Testis (tissue), 2 donors: ENCODE measurements around the gene RHOB.

Experiments used
- POLR2A ChIP-seq: fragments of 450-650 bp; IDR thresholded peaks from one replicate; pipeline ENCODE4 v1.6.1; 2017; ENCODE audit warnings: antibody characterized with exemption, mild to moderate bottlenecking, moderate library complexity
- TF ChIP-seq, protein P1 (sequence below), 3 experiments: fragments of 450-650 bp in 2 of 3; fragments of 200-600 bp in 1 of 3; sonication (generic) in 1 of 3; IDR thresholded peaks; one replicate each; pipeline ENCODE4 v1.5.1; 2016 to 2019; ENCODE audit warnings: antibody characterized with exemption in 3 of 3, mild to moderate bottlenecking in 2 of 3, moderate library complexity in 1 of 3

DNA sequence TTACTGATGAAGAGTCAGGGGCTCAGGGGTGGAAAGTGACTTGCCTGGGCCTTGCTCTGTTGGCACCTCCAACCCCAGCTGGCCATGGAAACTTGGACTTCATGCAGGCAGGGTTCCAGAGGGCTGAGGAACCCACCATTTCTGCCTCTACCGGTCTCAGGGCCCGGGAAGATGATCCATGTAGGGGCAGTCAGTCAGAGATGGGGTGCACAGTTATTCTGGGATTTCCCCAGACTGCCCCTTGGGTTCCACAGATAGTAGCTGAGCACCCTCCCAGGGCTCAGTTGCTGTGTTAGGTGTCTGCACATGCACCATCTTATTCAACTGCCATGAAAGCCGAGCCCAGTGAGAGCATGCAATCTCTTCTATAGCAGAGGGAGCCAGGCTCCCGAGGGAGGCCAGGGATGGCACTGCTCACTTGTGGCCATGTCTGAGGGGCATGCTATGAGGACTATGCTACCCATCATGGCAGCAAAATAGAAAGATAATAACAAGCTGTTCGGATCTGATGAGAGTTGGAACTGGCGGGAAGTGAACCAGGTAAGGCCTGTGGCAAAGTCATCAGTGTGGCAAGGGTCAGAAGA is 37.3 kb downstream of the RHOB start:
- TF ChIP-seq, protein P1, sequence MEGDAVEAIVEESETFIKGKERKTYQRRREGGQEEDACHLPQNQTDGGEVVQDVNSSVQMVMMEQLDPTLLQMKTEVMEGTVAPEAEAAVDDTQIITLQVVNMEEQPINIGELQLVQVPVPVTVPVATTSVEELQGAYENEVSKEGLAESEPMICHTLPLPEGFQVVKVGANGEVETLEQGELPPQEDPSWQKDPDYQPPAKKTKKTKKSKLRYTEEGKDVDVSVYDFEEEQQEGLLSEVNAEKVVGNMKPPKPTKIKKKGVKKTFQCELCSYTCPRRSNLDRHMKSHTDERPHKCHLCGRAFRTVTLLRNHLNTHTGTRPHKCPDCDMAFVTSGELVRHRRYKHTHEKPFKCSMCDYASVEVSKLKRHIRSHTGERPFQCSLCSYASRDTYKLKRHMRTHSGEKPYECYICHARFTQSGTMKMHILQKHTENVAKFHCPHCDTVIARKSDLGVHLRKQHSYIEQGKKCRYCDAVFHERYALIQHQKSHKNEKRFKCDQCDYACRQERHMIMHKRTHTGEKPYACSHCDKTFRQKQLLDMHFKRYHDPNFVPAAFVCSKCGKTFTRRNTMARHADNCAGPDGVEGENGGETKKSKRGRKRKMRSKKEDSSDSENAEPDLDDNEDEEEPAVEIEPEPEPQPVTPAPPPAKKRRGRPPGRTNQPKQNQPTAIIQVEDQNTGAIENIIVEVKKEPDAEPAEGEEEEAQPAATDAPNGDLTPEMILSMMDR (IDR thresholded peaks at IDR 0.05), result no peak
- TF ChIP-seq POLR2A, result no peak
